AG09319 (cell line): ENCODE data around the gene S100PBP.

Source experiments
- DNase-seq: peaks from one replicate; pipeline ENCODE4 v3.0.0-alpha.2; 2010; ENCODE audit warnings: low read depth; ENCODE audit errors: extremely low read depth
- CTCF ChIP-seq: IDR thresholded peaks from 2 replicates; pipeline ENCODE4 v1.5.1; 2011; ENCODE audit warnings: low read depth, mild to moderate bottlenecking, inconsistent platforms, low read length, moderate library complexity

The S100PBP gene

GRCh38 chr1:32867671-32868070 lies 50.2 kb downstream of the S100PBP start:
- DNase-seq: no peak
- no peak for TF ChIP-seq CTCF

- TF ChIP-seq CTCF: no peak
- DNase-seq: no peak
Observed at GRCh38 chr1:32868085-32868484, 50.6 kb downstream of the S100PBP start.

GRCh38 chr1:32868806-32869455 lies 51.5 kb downstream of the S100PBP start:
- TF ChIP-seq CTCF: no peak
- DNase-seq: no peak

GRCh38 chr1:32869923-32870614 lies 52.6 kb downstream of the S100PBP start:
- TF ChIP-seq CTCF: no peak
- DNase-seq: no peak

GRCh38 chr1:32870615-32871363 lies 53.3 kb downstream of the S100PBP start, which contains the start of gene FNDC5:
FNDC5 (minus strand) TSS chr1:32870912.
- TF ChIP-seq CTCF: no peak
- DNase-seq: no peak

- DNase-seq: no peak
- TF ChIP-seq CTCF: no peak
Observed at GRCh38 chr1:32871364-32872191, 54.1 kb downstream of the S100PBP start.
